HG03457 (cell line): ENCODE data around the gene CWC22.
"Not testable (repeated sequence)": the region's sequence is repeated elsewhere in the genome, so short reads cannot be mapped to it uniquely, and the experiment has no call there.

Source experiments
- ATAC-seq: cut with Tn5 transposase; IDR thresholded peaks from one replicate; pipeline ENCODE4 v1.9.1; 2021; ENCODE audit warnings: moderate number of reproducible peaks; ENCODE audit not compliant: unreplicated experiment

Gene CWC22

GRCh38 chr2:179952658-179953057, 54.4 kb downstream of the CWC22 start:
- no peak for ATAC-seq

GRCh38 chr2:179951680-179952079, 55.4 kb downstream of the CWC22 start:
- no peak for ATAC-seq

GRCh38 chr2:179950391-179950790, 56.7 kb downstream of the CWC22 start:
- ATAC-seq: no peak

- ATAC-seq: no peak
These were observed 57.7 kb downstream of the CWC22 start for GRCh38 chr2:179949438-179949837.

- no peak for ATAC-seq
These were observed 59.0 kb downstream of the CWC22 start for GRCh38 chr2:179948058-179948457.

GRCh38 chr2:179946810-179947615, 60.1 kb downstream of the CWC22 start:
- no peak for ATAC-seq

- ATAC-seq: no peak
These were observed 60.8 kb downstream of the CWC22 start for GRCh38 chr2:179946346-179946745.

- ATAC-seq: no peak
These were observed 67.8 kb downstream of the CWC22 start for GRCh38 chr2:179939259-179939658.

- ATAC-seq: no peak
These were observed 69.1 kb downstream of the CWC22 start for GRCh38 chr2:179938026-179938425.

- no peak for ATAC-seq
These were observed 70.4 kb downstream of the CWC22 start for GRCh38 chr2:179936654-179937053.

GRCh38 chr2:179936141-179936540, 71.0 kb downstream of the CWC22 start:
- ATAC-seq: no peak

GRCh38 chr2:179932786-179933185, 74.3 kb downstream of the CWC22 start:
- no peak for ATAC-seq

GRCh38 chr2:179931502-179931901, 75.6 kb downstream of the CWC22 start:
- no peak for ATAC-seq

GRCh38 chr2:179929997-179930396, 77.1 kb downstream of the CWC22 start:
- not testable (repeated sequence) for ATAC-seq

- ATAC-seq: no peak
These were observed 80.1 kb downstream of the CWC22 start for GRCh38 chr2:179927041-179927440.

GRCh38 chr2:179925713-179926112, 81.4 kb downstream of the CWC22 start:
- ATAC-seq: no peak

GRCh38 chr2:179917272-179917671, 89.8 kb downstream of the CWC22 start:
- ATAC-seq: no peak

GRCh38 chr2:179915395-179915992, 91.6 kb downstream of the CWC22 start:
- no peak for ATAC-seq

GRCh38 chr2:179913809-179914208, 93.3 kb downstream of the CWC22 start:
- no peak for ATAC-seq

- ATAC-seq: no peak
These were observed 95.5 kb downstream of the CWC22 start for GRCh38 chr2:179911569-179911968.

GRCh38 chr2:179910735-179911113, 96.4 kb downstream of the CWC22 start:
- ATAC-seq: no peak

- ATAC-seq: no peak
These were observed 97.0 kb downstream of the CWC22 start for GRCh38 chr2:179909845-179910734.
